Activated naive CD4-positive, alpha-beta T cell treated with anti-CD3 and anti-CD28 coated beads for 36 hours (primary cell): Measurements from ENCODE around the gene CCDC91. TPM values are rescaled to one million over a fixed set of nuclear protein-coding genes. Genes with fewer than 3 reads are reported as not detected.
A peak's percentile ranks its signal among the peaks of the same experiment; 100 is the strongest.

Experiments used
- CTCF ChIA-PET: fragments of 350-600 bp; sonication (Branson Sonifier 250); formaldehyde crosslinking; loops from one replicate; lab custom pipeline; 2021; ENCODE audit warnings: antibody characterized with exemption; lab: Charles Lee
- DNase-seq: peaks from one replicate; pipeline ENCODE4 v3.0.0-alpha.2; 2020
- H3K27ac Mint-ChIP-seq: one replicate; pipeline ENCODE4 v1.8.0; 2021; ENCODE audit warnings: mild to moderate bottlenecking, mixed read lengths
- H3K27me3 Mint-ChIP-seq: one replicate; pipeline ENCODE4 v1.8.0; 2021; ENCODE audit warnings: low read depth, mixed read lengths
- H3K36me3 Mint-ChIP-seq: one replicate; pipeline ENCODE4 v1.8.0; 2021; ENCODE audit warnings: low read depth, mixed read lengths
- H3K4me1 Mint-ChIP-seq: one replicate; pipeline ENCODE4 v1.8.0; 2021; ENCODE audit warnings: low read depth, mixed read lengths
- H3K4me3 Mint-ChIP-seq: one replicate; pipeline ENCODE4 v1.8.0; 2021; ENCODE audit warnings: mild to moderate bottlenecking, moderate library complexity, mixed read lengths
- H3K9me3 Mint-ChIP-seq: one replicate; pipeline ENCODE4 v1.8.0; 2021; ENCODE audit warnings: mixed read lengths
- intact Hi-C: fragments of 100-400 bp; cut with micrococcal nuclease; formaldehyde crosslinking; loops from one replicate; pipeline ENCODE4 v1.15.1; 2023
- total RNA-seq, 2 experiments: library from RNA; stranded (reverse); gene quantifications; one replicate each; pipeline ENCODE4 v1.2.3, GENCODE V29; 2021

CCDC91 gene
- total RNA-seq, 2 experiments from 2014 or later: 15.3 to 16.1 TPM

GRCh38 chr12:28536088-28536487 is 345.8 kb downstream of the CCDC91 start:
- CTCF ChIA-PET: interaction anchor here (0.7 kb wide), 1 partner anchor 472 kb away, joined by 3 read pairs; no protein-coding TSS in a partner anchor
- Mint-ChIP-seq H3K36me3 (peaks cover 13% of the 10 kb centered on the region), H3K27ac (no peak overlapping the region), H3K27me3 (no peaks in the 10 kb centered on the region), H3K9me3 (peaks cover 1% of the 10 kb centered on the region), H3K4me3 (no peak overlapping the region), H3K4me1 (peaks cover 5% of the 10 kb centered on the region)
- no peak for DNase-seq
- intact Hi-C loops: loop anchor here (1.0 kb wide), 1 partner anchor 283 kb away; no protein-coding TSS in a partner anchor

GRCh38 chr12:28537474-28537873 is 347.2 kb downstream of the CCDC91 start:
- H3K36me3 Mint-ChIP-seq: peaks cover 12% of the 10 kb centered on the region
- intact Hi-C loops: no loop called here
- no peak for DNase-seq
- peaks cover 1% of the 10 kb centered on the region for H3K9me3 Mint-ChIP-seq
- H3K27me3 Mint-ChIP-seq: no peaks in the 10 kb centered on the region
- no peak overlapping the region for H3K4me3 Mint-ChIP-seq
- no peak overlapping the region for H3K27ac Mint-ChIP-seq
- CTCF ChIA-PET: no interaction called here
- H3K4me1 Mint-ChIP-seq: peaks cover 5% of the 10 kb centered on the region

GRCh38 chr12:28539691-28540323 is 349.6 kb downstream of the CCDC91 start:
- Mint-ChIP-seq H3K4me1 (peaks cover 8% of the 10 kb centered on the region), H3K4me3 (no peak overlapping the region), H3K27me3 (no peaks in the 10 kb centered on the region), H3K9me3 (peaks cover 1% of the 10 kb centered on the region), H3K27ac (no peak overlapping the region), H3K36me3 (peaks cover 14% of the 10 kb centered on the region)
- CTCF ChIA-PET: no interaction called here
- intact Hi-C loops: no loop called here
- DNase-seq: no peak

DNA sequence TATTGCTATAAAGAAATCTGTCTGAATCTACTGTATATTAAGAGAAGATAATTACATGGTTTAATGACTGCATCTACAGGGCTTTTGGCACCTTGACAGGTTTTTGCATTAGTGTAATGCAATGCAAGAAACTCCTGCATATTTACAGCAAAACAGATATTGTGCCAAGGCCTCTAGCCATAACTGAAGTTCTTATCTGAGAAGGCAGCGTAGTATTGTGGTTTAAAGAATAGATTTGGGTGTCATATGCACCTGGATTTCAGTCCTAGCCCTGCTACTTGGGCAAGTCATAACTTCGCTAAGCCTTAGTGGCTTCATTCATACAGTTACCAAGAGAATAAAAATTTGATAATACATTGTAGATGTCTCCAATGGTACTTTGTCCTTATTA is 350.1 kb downstream of the CCDC91 start:
- Mint-ChIP-seq H3K36me3 (peaks cover 14% of the 10 kb centered on the region), H3K9me3 (peaks cover 1% of the 10 kb centered on the region), H3K4me1 (peaks cover 8% of the 10 kb centered on the region), H3K27me3 (no peaks in the 10 kb centered on the region), H3K27ac (no peak overlapping the region), H3K4me3 (no peak overlapping the region)
- no peak for DNase-seq
- intact Hi-C loops: no loop called here
- CTCF ChIA-PET: no interaction called here

GRCh38 chr12:28543021-28543890 is 353.0 kb downstream of the CCDC91 start:
- Mint-ChIP-seq H3K27ac (no peak overlapping the region), H3K4me3 (no peak overlapping the region), H3K27me3 (no peaks in the 10 kb centered on the region), H3K9me3 (no peaks in the 10 kb centered on the region), H3K36me3 (peaks cover 9% of the 10 kb centered on the region), H3K4me1 (peaks cover 3% of the 10 kb centered on the region)
- CTCF ChIA-PET: no interaction called here
- intact Hi-C loops: no loop called here
- no peak for DNase-seq

DNA sequence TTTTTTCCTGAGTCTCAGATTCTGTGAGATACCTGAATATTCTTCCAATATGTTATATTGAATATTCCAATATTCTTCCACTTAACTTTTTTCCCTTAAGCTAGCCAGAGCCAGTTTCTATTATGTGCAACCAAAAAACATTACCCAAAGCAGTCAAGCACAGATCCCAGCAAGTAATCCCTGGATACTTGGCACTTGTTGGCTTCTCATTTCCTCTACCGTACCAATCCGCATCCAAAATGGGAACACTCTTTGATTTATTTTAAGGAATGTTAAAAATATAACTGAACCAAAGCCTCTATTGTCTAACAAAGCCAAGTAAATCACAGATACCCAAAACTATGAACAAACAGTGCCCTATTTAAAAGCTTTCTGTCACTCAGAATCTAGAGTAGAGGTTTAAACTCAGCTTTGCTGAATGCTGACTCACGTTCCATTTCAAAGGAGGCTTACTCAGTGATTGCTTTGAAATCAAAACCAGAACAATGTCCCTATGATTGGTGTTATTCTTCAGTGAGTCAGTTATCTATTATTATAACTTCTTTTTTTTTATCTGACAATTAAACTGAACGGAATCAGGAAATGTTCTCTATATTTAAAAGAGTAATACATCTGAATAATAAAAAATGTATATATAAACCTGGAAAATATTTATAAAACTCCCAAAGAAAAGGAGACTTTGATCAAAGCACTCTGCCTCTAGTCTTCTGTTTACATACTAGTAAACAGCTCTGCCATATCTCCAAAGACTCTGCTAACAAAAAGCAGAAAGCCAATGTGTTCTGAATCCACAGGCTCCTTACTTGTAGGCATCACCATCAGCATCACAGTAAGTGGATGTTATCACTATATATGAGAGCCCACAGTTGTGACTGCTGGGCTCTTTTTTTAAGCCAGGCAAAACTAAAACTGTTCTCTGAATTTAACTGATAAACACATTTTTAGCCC is 360.8 kb downstream of the CCDC91 start:
- Mint-ChIP-seq H3K27ac (no peak overlapping the region), H3K4me3 (no peak overlapping the region), H3K27me3 (no peaks in the 10 kb centered on the region), H3K4me1 (peaks cover 5% of the 10 kb centered on the region), H3K36me3 (peaks cover 13% of the 10 kb centered on the region), H3K9me3 (no peaks in the 10 kb centered on the region)
- DNase-seq: no peak
- CTCF ChIA-PET: no interaction called here
- intact Hi-C loops: no loop called here

- peaks cover 13% of the 10 kb centered on the region for H3K36me3 Mint-ChIP-seq
- H3K27ac Mint-ChIP-seq: peak overlapping the region; percentile 13
- CTCF ChIA-PET: no interaction called here
- intact Hi-C loops: no loop called here
- H3K4me3 Mint-ChIP-seq: no peak overlapping the region
- H3K4me1 Mint-ChIP-seq: peaks cover 5% of the 10 kb centered on the region
- no peaks in the 10 kb centered on the region for H3K9me3 Mint-ChIP-seq
- no peak for DNase-seq
- H3K27me3 Mint-ChIP-seq: no peaks in the 10 kb centered on the region
Measured at GRCh38 chr12:28552251-28552970, 362.2 kb downstream of the CCDC91 start.

GRCh38 chr12:28555748-28556147 is 365.5 kb downstream of the CCDC91 start:
- DNase-seq: no peak
- Mint-ChIP-seq H3K27ac (no peak overlapping the region), H3K9me3 (no peaks in the 10 kb centered on the region), H3K4me1 (peaks cover 5% of the 10 kb centered on the region), H3K4me3 (no peak overlapping the region), H3K36me3 (peaks cover 17% of the 10 kb centered on the region), H3K27me3 (no peaks in the 10 kb centered on the region)
- CTCF ChIA-PET: no interaction called here
- intact Hi-C loops: no loop called here

GRCh38 chr12:28558250-28558649 is 368.0 kb downstream of the CCDC91 start:
- H3K36me3 Mint-ChIP-seq: peaks cover 15% of the 10 kb centered on the region
- H3K27me3 Mint-ChIP-seq: no peaks in the 10 kb centered on the region
- H3K27ac Mint-ChIP-seq: no peak overlapping the region
- H3K4me1 Mint-ChIP-seq: no peaks in the 10 kb centered on the region
- DNase-seq: no peak
- CTCF ChIA-PET: no interaction called here
- H3K4me3 Mint-ChIP-seq: no peak overlapping the region
- no peaks in the 10 kb centered on the region for H3K9me3 Mint-ChIP-seq
- intact Hi-C loops: no loop called here

DNA sequence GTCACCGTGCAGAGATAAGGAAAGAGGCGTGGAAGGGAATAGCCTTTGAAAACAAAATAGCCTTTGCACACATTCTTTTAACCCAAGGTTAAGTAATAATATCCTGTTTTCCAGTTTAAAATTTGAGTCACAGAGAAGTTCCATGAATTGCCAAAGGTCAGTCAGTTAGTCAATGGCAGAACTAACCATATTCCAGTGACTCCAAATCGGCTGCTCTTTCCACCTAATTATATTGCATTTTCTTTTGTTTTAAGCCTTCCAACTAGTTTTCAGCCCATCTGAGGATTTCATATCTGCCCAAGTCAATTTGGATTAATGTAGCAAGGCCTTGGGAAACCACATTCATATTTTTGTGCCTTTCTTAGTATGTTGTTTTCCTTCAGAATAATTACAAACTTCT is 373.0 kb downstream of the CCDC91 start:
- intact Hi-C loops: no loop called here
- Mint-ChIP-seq H3K4me1 (no peaks in the 10 kb centered on the region), H3K4me3 (no peak overlapping the region), H3K9me3 (no peaks in the 10 kb centered on the region), H3K36me3 (peaks cover 16% of the 10 kb centered on the region), H3K27ac (no peak overlapping the region), H3K27me3 (no peaks in the 10 kb centered on the region)
- no peak for DNase-seq
- CTCF ChIA-PET: no interaction called here

GRCh38 chr12:28563936-28564335 is 373.7 kb downstream of the CCDC91 start:
- Mint-ChIP-seq H3K9me3 (no peaks in the 10 kb centered on the region), H3K27ac (no peak overlapping the region), H3K27me3 (no peaks in the 10 kb centered on the region), H3K4me3 (no peak overlapping the region), H3K4me1 (no peaks in the 10 kb centered on the region), H3K36me3 (peaks cover 12% of the 10 kb centered on the region)
- intact Hi-C loops: no loop called here
- CTCF ChIA-PET: interaction anchor here (0.6 kb wide), 1 partner anchor 224 kb away, joined by 4 read pairs; no protein-coding TSS in a partner anchor
- DNase-seq: no peak
